ENCODE data around the gene GOLGA1.
A peak's percentile ranks its signal among the peaks of the same experiment; 100 is the strongest.

Gene GOLGA1

GRCh38 chr9:124869466-124869985 lies 71.4 kb downstream of the GOLGA1 start:
- H3K36me3 ChIP-seq (replicated peaks; ENCODE audit: insufficient read depth, low read length): peaks cover 6% of the 10 kb centered on the region
- peaks cover 45% of the 10 kb centered on the region for H3F3A ChIP-seq (ENCODE audit: insufficient read depth, low read length)
- H3K9me3 ChIP-seq (replicated peaks; ENCODE audit: insufficient read depth, low read length): no peaks in the 10 kb centered on the region
- no peaks in the 10 kb centered on the region for H3K27me3 ChIP-seq (replicated peaks; ENCODE audit: insufficient read depth, low read length)
- H3K9ac ChIP-seq (ENCODE audit: low read length): peak overlapping the region; percentile 98
- H3K79me2 ChIP-seq (ENCODE audit: low read length): peaks cover 72% of the 10 kb centered on the region
- TF ChIP-seq EZH2 (optimal IDR thresholded peaks at IDR 0.05; ENCODE audit: low read depth, low read length) (no peak), EZH2phosphoT487 (IDR thresholded peaks at IDR 0.05; ENCODE audit: low read length) (no peak), CTCF (IDR thresholded peaks at IDR 0.05; ENCODE audit: low read length) (no peak)
- H2AFZ ChIP-seq (ENCODE audit: low read length): 0 out of 2 replicates have a peak overlapping the region, but pooled peaks have one; percentile 0
- H3K27ac ChIP-seq (ENCODE audit: low read length): peak overlapping the region; percentile 98
- H3K4me3 ChIP-seq (ENCODE audit: low read length): peak overlapping the region; percentile 90
- peaks cover 31% of the 10 kb centered on the region for H3K4me1 ChIP-seq (ENCODE audit: low read length)
- peak overlapping the region; percentile 96 for H3K4me2 ChIP-seq (ENCODE audit: low read depth, low read length)
- peak; percentile 31 for DNase-seq
- H3K9me2 ChIP-seq (replicated peaks; ENCODE audit: insufficient read depth, low read length): no peaks in the 10 kb centered on the region
- H4K20me1 ChIP-seq (ENCODE audit: insufficient read depth, low read length): peaks cover 13% of the 10 kb centered on the region; the same call in 1 of the 2 replicates

DNA sequence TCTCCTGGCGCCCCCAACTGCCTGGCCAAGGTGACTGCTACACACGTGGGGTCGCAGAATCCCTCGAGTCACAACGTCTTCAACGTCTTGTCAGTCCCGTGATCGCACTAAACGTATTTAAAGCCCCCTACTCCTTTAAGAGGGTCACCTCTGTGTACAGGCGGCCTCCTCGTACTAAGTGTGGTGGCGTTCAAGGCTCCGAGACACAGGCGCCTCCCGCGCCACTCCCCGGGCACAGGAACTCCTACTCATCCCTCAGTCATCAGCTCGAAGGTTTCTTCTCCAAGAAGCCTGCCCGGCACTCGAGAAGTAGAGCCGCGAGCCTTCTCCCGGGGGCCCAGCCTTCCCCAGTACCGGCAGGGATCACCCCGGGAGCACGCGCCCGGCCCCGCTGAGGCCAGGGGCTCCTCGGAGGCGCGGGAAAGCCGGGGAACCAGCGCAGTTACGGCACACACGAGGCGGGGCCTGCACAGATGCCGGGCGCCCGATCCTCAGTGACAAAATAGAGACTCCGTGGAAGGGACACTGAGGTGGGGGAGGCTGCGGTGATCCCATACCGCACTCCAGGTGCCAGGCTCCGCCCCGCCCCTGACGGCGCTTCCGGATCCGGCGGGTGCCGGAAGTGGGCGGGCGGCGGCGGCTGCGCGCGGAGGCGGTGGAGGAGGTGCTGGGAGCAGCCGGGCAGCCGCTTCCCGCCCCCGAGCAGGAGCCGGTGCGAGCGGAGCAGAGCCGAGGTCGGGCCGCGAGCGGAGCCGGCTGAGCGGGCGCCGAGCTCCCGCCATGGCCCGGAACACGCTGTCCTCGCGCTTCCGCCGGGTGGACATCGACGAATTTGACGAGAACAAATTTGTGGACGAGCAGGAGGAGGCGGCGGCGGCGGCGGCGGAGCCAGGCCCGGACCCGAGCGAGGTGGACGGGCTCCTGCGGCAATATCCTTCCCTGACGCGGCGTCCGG lies 72.1 kb downstream of the GOLGA1 start:
- TF ChIP-seq EZH2phosphoT487 (IDR thresholded peaks at IDR 0.05; ENCODE audit: low read length) (no peak), CTCF (IDR thresholded peaks at IDR 0.05; ENCODE audit: low read length) (peak; percentile 41)
- H3K27me3 ChIP-seq (replicated peaks; ENCODE audit: insufficient read depth, low read length): no peaks in the 10 kb centered on the region
- H3K79me2 ChIP-seq (ENCODE audit: low read length): peaks cover 64% of the 10 kb centered on the region
- 0 out of 2 replicates have a peak, but pooled peaks cover 8% of the 10 kb centered on the region for H4K20me1 ChIP-seq (ENCODE audit: insufficient read depth, low read length)
- H3K27ac ChIP-seq (ENCODE audit: low read length): peak overlapping the region; percentile 98
- peak overlapping the region; percentile 98 for H3K9ac ChIP-seq (ENCODE audit: low read length)
- peaks cover 45% of the 10 kb centered on the region for H3F3A ChIP-seq (ENCODE audit: insufficient read depth, low read length)
- H3K9me2 ChIP-seq (replicated peaks; ENCODE audit: insufficient read depth, low read length): no peaks in the 10 kb centered on the region
- peak; percentile 91 for DNase-seq
- peaks cover 6% of the 10 kb centered on the region for H3K36me3 ChIP-seq (replicated peaks; ENCODE audit: insufficient read depth, low read length)
- H3K4me3 ChIP-seq (ENCODE audit: low read length): peak overlapping the region; percentile 90
- H2AFZ ChIP-seq (ENCODE audit: low read length): peak overlapping the region; percentile 87
- H3K4me1 ChIP-seq (ENCODE audit: low read length): peaks cover 31% of the 10 kb centered on the region
- peak overlapping the region; percentile 96 for H3K4me2 ChIP-seq (ENCODE audit: low read depth, low read length)
- H3K9me3 ChIP-seq (replicated peaks; ENCODE audit: insufficient read depth, low read length): no peaks in the 10 kb centered on the region

- Histone ChIP-seq H2AFZ (ENCODE audit: low read length) (no peak overlapping the region), H3K79me2 (ENCODE audit: low read length) (peaks cover 46% of the 10 kb centered on the region), H4K20me1 (ENCODE audit: insufficient read depth, low read length) (peaks cover 27% of the 10 kb centered on the region), H3K36me3 (replicated peaks; ENCODE audit: insufficient read depth, low read length) (peaks cover 20% of the 10 kb centered on the region), H3K9ac (ENCODE audit: low read length) (no peak overlapping the region), H3K27me3 (replicated peaks; ENCODE audit: insufficient read depth, low read length) (no peaks in the 10 kb centered on the region), H3F3A (ENCODE audit: insufficient read depth, low read length) (peaks cover 48% of the 10 kb centered on the region), H3K4me1 (ENCODE audit: low read length) (peaks cover 13% of the 10 kb centered on the region; the same call in 1 of the 2 replicates), H3K27ac (ENCODE audit: low read length) (no peak overlapping the region), H3K4me3 (ENCODE audit: low read length) (no peak overlapping the region), H3K4me2 (ENCODE audit: low read depth, low read length) (no peak overlapping the region), H3K9me2 (replicated peaks; ENCODE audit: insufficient read depth, low read length) (no peaks in the 10 kb centered on the region), H3K9me3 (replicated peaks; ENCODE audit: insufficient read depth, low read length) (no peaks in the 10 kb centered on the region)
- no peak for DNase-seq
- TF ChIP-seq EZH2phosphoT487 (IDR thresholded peaks at IDR 0.05; ENCODE audit: low read length) (no peak), CTCF (IDR thresholded peaks at IDR 0.05; ENCODE audit: low read length) (no peak), EZH2 (optimal IDR thresholded peaks at IDR 0.05; ENCODE audit: low read depth, low read length) (no peak)
These were observed 77.5 kb downstream of the GOLGA1 start for GRCh38 chr9:124863371-124863871.
